ENCODE data around the gene NEDD4. TPM values are rescaled to one million over a fixed set of nuclear protein-coding genes. Genes with fewer than 3 reads are reported as not detected.

The NEDD4 gene
- total RNA-seq, 6 experiments from 2014 or later = 16.0 to 65.3 (median 22.4) TPM

- intact Hi-C loops (cut with DNase I) = no loop called here
- Histone ChIP-seq H3K27ac (no peak overlapping the region), H3K4me1 (no peaks in the 10 kb centered on the region), H3K9me3 (no peaks in the 10 kb centered on the region), H3K36me3 (no peaks in the 10 kb centered on the region), H3K27me3 (no peaks in the 10 kb centered on the region), H3K4me3 (no peak overlapping the region)
- TF ChIP-seq CTCF (IDR thresholded peaks at IDR 0.05) (no peak), POLR2A (IDR thresholded peaks at IDR 0.05) (no peak)
- DNase-seq (no peak), ATAC-seq (no peak)
Measured at GRCh38 chr15:55816017-55816416, 177.4 kb downstream of the NEDD4 start.

GRCh38 chr15:55802600-55803376, 190.6 kb downstream of the NEDD4 start:
- no peak for DNase-seq
- ATAC-seq = no peak
- Histone ChIP-seq H3K4me3 (no peak overlapping the region), H3K4me1 (no peaks in the 10 kb centered on the region), H3K27ac (no peak overlapping the region), H3K9me3 (no peaks in the 10 kb centered on the region), H3K27me3 (no peaks in the 10 kb centered on the region), H3K36me3 (no peaks in the 10 kb centered on the region)
- TF ChIP-seq POLR2A (IDR thresholded peaks at IDR 0.05) (no peak), CTCF (IDR thresholded peaks at IDR 0.05) (no peak)
- intact Hi-C loops (cut with DNase I) = no loop called here
- 72% methylated on average over 5 of the region's 5 CpGs for WGBS (ENCODE audit: insufficient coverage, low coverage, low lambda C conversion rate, missing lambda C conversion rate)

GRCh38 chr15:55800216-55800615, 193.2 kb downstream of the NEDD4 start:
- ATAC-seq (no peak), DNase-seq (no peak)
- Histone ChIP-seq H3K27me3 (no peaks in the 10 kb centered on the region), H3K4me1 (no peaks in the 10 kb centered on the region), H3K27ac (no peak overlapping the region), H3K36me3 (no peaks in the 10 kb centered on the region), H3K4me3 (no peak overlapping the region), H3K9me3 (no peaks in the 10 kb centered on the region)
- intact Hi-C loops (cut with DNase I) = no loop called here
- TF ChIP-seq CTCF (IDR thresholded peaks at IDR 0.05) = no peak
- WGBS (ENCODE audit: insufficient coverage, low coverage, low lambda C conversion rate, missing lambda C conversion rate) = 79% methylated on average over 2 of the region's 2 CpGs

- 41% methylated on average over 9 of the region's 10 CpGs for WGBS (ENCODE audit: insufficient coverage, low coverage, low lambda C conversion rate, missing lambda C conversion rate)
- ATAC-seq (no peak), DNase-seq (no peak)
- H3K4me3 ChIP-seq = no peak overlapping the region
- H3K4me1 ChIP-seq = no peaks in the 10 kb centered on the region
- no peak overlapping the region for H3K27ac ChIP-seq
- no peaks in the 10 kb centered on the region for H3K9me3 ChIP-seq
- peak in 3 of 4 donors; percentile 11 to 22 (median 14) for TF ChIP-seq CTCF (IDR thresholded peaks at IDR 0.05)
- TF ChIP-seq POLR2A (IDR thresholded peaks at IDR 0.05) = no peak
- H3K36me3 ChIP-seq = no peaks in the 10 kb centered on the region
- intact Hi-C loops (cut with DNase I) = no loop called here
- H3K27me3 ChIP-seq = no peaks in the 10 kb centered on the region
Measured at GRCh38 chr15:55799291-55800212, 193.9 kb downstream of the NEDD4 start.
